Karpas-422 (cell line): ENCODE results near the gene FAM167B. TPM values are rescaled to one million over a fixed set of nuclear protein-coding genes. Genes with fewer than 3 reads are reported as not detected.
A peak's percentile ranks its signal among the peaks of the same experiment; 100 is the strongest.

Experiments used
- DNase-seq: peaks from one replicate; pipeline ENCODE4 v3.0.0-alpha.2; 2015
- H2AFZ ChIP-seq: fragments of 200-600 bp; sonication (generic); 2 replicates; pipeline ENCODE4 v1.6.1; 2014; ENCODE audit warnings: antibody characterized with exemption, low read length, mixed read lengths
- H3K27ac ChIP-seq: fragments of 200-600 bp; sonication (generic); 2 replicates; pipeline ENCODE4 v1.5.1; 2014; ENCODE audit warnings: mild to moderate bottlenecking, low read length, moderate library complexity
- H3K27me3 ChIP-seq: fragments of 200-600 bp; sonication (generic); 2 replicates; pipeline ENCODE4 v1.6.1; 2014; ENCODE audit warnings: low read length, mixed read lengths
- H3K36me3 ChIP-seq: fragments of 200-600 bp; sonication (generic); 2 replicates; pipeline ENCODE4 v1.6.1; 2014; ENCODE audit warnings: low read length, mixed read lengths; ENCODE audit not compliant: insufficient read depth
- H3K4me1 ChIP-seq: fragments of 200-600 bp; sonication (generic); 2 replicates; pipeline ENCODE4 v1.6.1; 2014; ENCODE audit warnings: mild to moderate bottlenecking, low read length, mixed read lengths
- H3K4me2 ChIP-seq: fragments of 200-600 bp; sonication (generic); 2 replicates; pipeline ENCODE4 v1.6.1; 2014; ENCODE audit warnings: low read length, low read depth, mild to moderate bottlenecking; ENCODE audit not compliant: poor library complexity, severe bottlenecking
- H3K4me3 ChIP-seq: fragments of 200-600 bp; sonication (generic); 2 replicates; pipeline ENCODE4 v1.5.1; 2014; ENCODE audit warnings: mild to moderate bottlenecking, antibody characterized with exemption, low read length, mixed read lengths
- H3K79me2 ChIP-seq: fragments of 200-600 bp; sonication (generic); 2 replicates; pipeline ENCODE4 v1.6.1; 2014; ENCODE audit warnings: mild to moderate bottlenecking, low read length, mixed read lengths
- H3K9ac ChIP-seq: fragments of 200-600 bp; sonication (generic); 2 replicates; pipeline ENCODE4 v1.6.0; 2014; ENCODE audit warnings: low read length
- H3K9me2 ChIP-seq: fragments of 200-600 bp; sonication (generic), shearing (Covaris generic); replicated peaks from 2 replicates; pipeline ENCODE4 v1.6.0; 2014; ENCODE audit warnings: mild to moderate bottlenecking, low read length, moderate library complexity; ENCODE audit not compliant: insufficient read depth
- H3K9me3 ChIP-seq: fragments of 300-700, 200-600 bp; sonication (generic); 2 replicates; pipeline ENCODE4 v1.6.1; 2014; ENCODE audit warnings: low read length, mixed read lengths
- H4K20me1 ChIP-seq: fragments of 200-600 bp; sonication (generic); 2 replicates; pipeline ENCODE4 v1.6.1; 2014; ENCODE audit warnings: mild to moderate bottlenecking, antibody characterized with exemption, low read length, low read depth; ENCODE audit not compliant: insufficient read depth
- total RNA-seq: library from RNA; depleted of rRNA; stranded (reverse); fragments of >200 nt; shearing (Covaris generic); gene quantifications from 2 replicates; pipeline ENCODE4 v1.2.3, GENCODE V29; 2014; ENCODE audit warnings: low replicate concordance

FAM167B gene
- total RNA-seq, 1 experiment from 2014 or later, result not detected

- no peak overlapping the region for H3K4me3 ChIP-seq
- no peaks in the 10 kb centered on the region for H3K79me2 ChIP-seq
- no peaks in the 10 kb centered on the region for H3K36me3 ChIP-seq
- no peaks in the 10 kb centered on the region for H4K20me1 ChIP-seq
- H3K9me3 ChIP-seq, result no peaks in the 10 kb centered on the region
- peaks cover 34% of the 10 kb centered on the region for H3K4me1 ChIP-seq
- H3K9me2 ChIP-seq, result no peaks in the 10 kb centered on the region
- no peak overlapping the region for H3K9ac ChIP-seq
- no peaks in the 10 kb centered on the region for H3K27me3 ChIP-seq
- no peak for DNase-seq
- no peak overlapping the region for H3K27ac ChIP-seq
- no peak overlapping the region for H2AFZ ChIP-seq
- H3K4me2 ChIP-seq, result no peak overlapping the region
Measured at GRCh38 chr1:32247452-32247851, 430 bp downstream of the FAM167B start.

- H3K36me3 ChIP-seq, result no peaks in the 10 kb centered on the region
- no peaks in the 10 kb centered on the region for H4K20me1 ChIP-seq
- no peak overlapping the region for H3K4me2 ChIP-seq
- H3K9me3 ChIP-seq, result no peaks in the 10 kb centered on the region
- H3K27me3 ChIP-seq, result no peaks in the 10 kb centered on the region
- peaks cover 39% of the 10 kb centered on the region for H3K4me1 ChIP-seq
- no peak overlapping the region for H2AFZ ChIP-seq
- no peaks in the 10 kb centered on the region for H3K9me2 ChIP-seq
- H3K9ac ChIP-seq, result no peak overlapping the region
- no peaks in the 10 kb centered on the region for H3K79me2 ChIP-seq
- H3K4me3 ChIP-seq, result no peak overlapping the region
- no peak overlapping the region for H3K27ac ChIP-seq
- DNase-seq, result peak; percentile 75
Measured at GRCh38 chr1:32247983-32248889, 1.2 kb downstream of the FAM167B start.

GRCh38 chr1:32249831-32250525, 3.0 kb downstream of the FAM167B start:
- Histone ChIP-seq H2AFZ (peak overlapping the region; percentile 70; the same call in 1 of the 2 replicates), H3K9ac (peak overlapping the region; percentile 69), H3K9me2 (no peaks in the 10 kb centered on the region), H4K20me1 (no peaks in the 10 kb centered on the region), H3K79me2 (no peaks in the 10 kb centered on the region), H3K4me1 (peaks cover 57% of the 10 kb centered on the region), H3K27ac (peak overlapping the region; percentile 96), H3K4me3 (peak overlapping the region; percentile 44), H3K36me3 (no peaks in the 10 kb centered on the region), H3K9me3 (no peaks in the 10 kb centered on the region), H3K4me2 (peak overlapping the region; percentile 67), H3K27me3 (no peaks in the 10 kb centered on the region)
- peak; percentile 95 for DNase-seq

GRCh38 chr1:32250893-32251716, 4.1 kb downstream of the FAM167B start, which contains the start of gene LCK:
Gene LCK, plus strand, starts transcription at chr1:32251265. Its CDS starts 23,065 bp downstream, at chr1:32274330.
- no peaks in the 10 kb centered on the region for H4K20me1 ChIP-seq
- no peaks in the 10 kb centered on the region for H3K79me2 ChIP-seq
- H3K36me3 ChIP-seq, result no peaks in the 10 kb centered on the region
- DNase-seq, result peak; percentile 89
- peak within 1 kb of the TSS; percentile 70 for H2AFZ ChIP-seq
- H3K9ac ChIP-seq, result peak within 1 kb of the TSS; percentile 69
- peak within 1 kb of the TSS; percentile 96 for H3K27ac ChIP-seq
- peak within 1 kb of the TSS; percentile 44 for H3K4me3 ChIP-seq
- H3K4me2 ChIP-seq, result peak within 1 kb of the TSS; percentile 67
- no peaks in the 10 kb centered on the region for H3K9me3 ChIP-seq
- H3K4me1 ChIP-seq, result peaks cover 66% of the 10 kb centered on the region
- H3K9me2 ChIP-seq, result no peaks in the 10 kb centered on the region
- no peaks in the 10 kb centered on the region for H3K27me3 ChIP-seq

- Histone ChIP-seq H3K27me3 (no peaks in the 10 kb centered on the region), H4K20me1 (no peaks in the 10 kb centered on the region), H2AFZ (peak overlapping the region; percentile 66; the same call in 1 of the 2 replicates), H3K4me3 (no peak overlapping the region), H3K36me3 (no peaks in the 10 kb centered on the region), H3K9me3 (no peaks in the 10 kb centered on the region), H3K4me2 (peak overlapping the region; percentile 20), H3K27ac (peak overlapping the region; percentile 34; the same call in 1 of the 2 replicates), H3K79me2 (no peaks in the 10 kb centered on the region), H3K9me2 (no peaks in the 10 kb centered on the region), H3K4me1 (peaks cover 59% of the 10 kb centered on the region), H3K9ac (no peak overlapping the region)
- peak; percentile 73 for DNase-seq
Measured at GRCh38 chr1:32255072-32256071, 8.3 kb downstream of the FAM167B start.

GRCh38 chr1:32256473-32257226, 9.6 kb downstream of the FAM167B start:
- Histone ChIP-seq H3K4me3 (no peak overlapping the region), H3K4me1 (peaks cover 46% of the 10 kb centered on the region), H3K9ac (no peak overlapping the region), H4K20me1 (no peaks in the 10 kb centered on the region), H3K27me3 (no peaks in the 10 kb centered on the region), H2AFZ (no peak overlapping the region), H3K27ac (no peak overlapping the region), H3K36me3 (no peaks in the 10 kb centered on the region), H3K4me2 (no peak overlapping the region), H3K9me2 (no peaks in the 10 kb centered on the region), H3K79me2 (no peaks in the 10 kb centered on the region), H3K9me3 (no peaks in the 10 kb centered on the region)
- DNase-seq, result no peak

GRCh38 chr1:32257227-32257508, 10.1 kb downstream of the FAM167B start:
- no peak overlapping the region for H2AFZ ChIP-seq
- no peaks in the 10 kb centered on the region for H3K36me3 ChIP-seq
- H3K79me2 ChIP-seq, result no peaks in the 10 kb centered on the region
- no peaks in the 10 kb centered on the region for H3K9me3 ChIP-seq
- H3K4me1 ChIP-seq, result peaks cover 41% of the 10 kb centered on the region
- no peaks in the 10 kb centered on the region for H3K9me2 ChIP-seq
- no peaks in the 10 kb centered on the region for H3K27me3 ChIP-seq
- H3K9ac ChIP-seq, result no peak overlapping the region
- no peak overlapping the region for H3K4me2 ChIP-seq
- no peaks in the 10 kb centered on the region for H4K20me1 ChIP-seq
- DNase-seq, result no peak
- no peak overlapping the region for H3K27ac ChIP-seq
- no peak overlapping the region for H3K4me3 ChIP-seq
